ENCODE measurements around the gene SAAL1.
A peak's percentile ranks its signal among the peaks of the same experiment; 100 is the strongest.
"Not testable (repeated sequence)": the region's sequence is repeated elsewhere in the genome, so short reads cannot be mapped to it uniquely, and the experiment has no call there.

The SAAL1 gene

DNA sequence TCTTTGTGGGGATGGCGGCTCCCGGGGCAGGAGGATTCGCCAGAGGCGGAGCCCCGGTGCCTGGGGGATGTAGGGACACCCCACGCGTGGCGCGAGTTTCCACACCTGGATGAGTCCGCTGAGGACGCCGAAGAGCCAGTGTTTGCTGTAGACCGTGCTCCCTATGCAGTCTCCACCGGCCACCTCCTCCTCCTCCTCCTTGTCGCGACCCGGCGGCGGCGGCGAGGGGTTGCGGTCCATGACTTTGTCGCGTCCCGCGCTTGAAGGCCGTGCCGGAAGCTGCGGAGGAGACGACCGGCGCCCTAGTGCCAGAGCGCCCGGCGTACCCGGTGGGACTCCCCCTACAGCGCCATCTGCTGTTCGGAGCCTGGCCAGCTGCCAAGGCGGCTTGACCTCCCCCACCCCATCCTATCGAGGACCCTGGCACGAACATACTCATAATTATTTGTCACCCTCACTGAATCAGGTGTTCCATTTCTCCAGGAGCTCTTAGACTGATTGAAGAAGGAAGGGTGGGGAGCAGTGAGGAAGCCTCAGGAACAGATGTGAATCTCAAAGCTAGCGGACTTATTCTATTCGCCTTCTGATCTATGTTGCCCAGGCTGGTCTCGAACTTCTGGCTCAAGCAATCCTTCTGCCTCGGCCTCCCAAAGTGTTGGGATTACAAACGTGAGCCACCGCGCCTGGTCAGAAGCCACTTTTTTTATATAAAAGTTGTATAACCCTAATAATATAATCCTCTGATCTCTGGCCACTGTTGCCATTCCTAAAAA, at the start of gene SAAL1:
TSS of gene SAAL1 (minus strand) at position 281 of the 773 bp plus-strand sequence. CDS start at position 240, 41 bp downstream.
- FAIRE-seq = peak; percentile 86
- DNase-seq (ENCODE audit: extremely low spot score, insufficient read length, low read depth) = peak; percentile 94

DNA sequence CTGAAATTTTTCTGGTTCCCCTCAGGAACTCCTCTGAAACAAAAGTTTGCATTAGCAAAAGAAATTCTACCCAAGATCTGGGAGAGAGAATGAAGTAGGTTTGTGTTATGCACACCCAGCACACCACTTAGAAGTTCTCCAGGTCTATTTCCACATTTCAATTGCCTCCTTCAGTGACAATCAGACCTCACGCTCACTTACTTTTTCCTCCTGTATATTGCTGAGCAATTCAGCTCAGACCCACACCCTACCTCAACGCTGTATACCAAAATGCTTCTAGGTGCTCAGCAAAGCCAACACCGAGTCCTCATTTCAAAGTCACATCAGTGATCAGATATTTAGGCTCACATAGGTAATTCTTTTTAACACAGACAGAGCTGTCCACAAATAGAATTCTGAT, 45.7 kb upstream of the SAAL1 start:
- DNase-seq (ENCODE audit: extremely low spot score, insufficient read length, low read depth) (no peak), FAIRE-seq (no peak)

GRCh38 chr11:18145837-18146236, 40.0 kb upstream of the SAAL1 start:
- FAIRE-seq = no peak
- no peak for DNase-seq (ENCODE audit: extremely low spot score, insufficient read length, low read depth)

DNA sequence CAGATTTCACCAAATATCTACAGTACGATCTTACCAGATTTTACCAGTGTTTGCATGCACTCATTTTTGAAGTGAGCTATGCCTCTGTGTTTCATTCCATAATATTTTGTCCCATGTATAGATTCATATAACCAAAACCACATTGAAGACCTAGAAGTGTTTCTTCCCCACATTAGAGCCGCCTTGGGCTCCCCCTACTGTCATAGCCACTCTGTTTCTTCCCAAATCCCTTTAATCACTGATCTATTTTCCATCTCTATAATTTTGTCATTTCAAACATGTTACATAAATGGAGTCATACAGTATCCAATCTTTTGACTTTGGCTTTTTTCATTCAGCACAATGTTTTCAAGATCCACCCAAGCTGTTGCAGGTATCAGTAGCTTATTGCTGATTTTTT, 39.1 kb upstream of the SAAL1 start:
- FAIRE-seq = no peak
- no peak for DNase-seq (ENCODE audit: extremely low spot score, insufficient read length, low read depth)

DNA sequence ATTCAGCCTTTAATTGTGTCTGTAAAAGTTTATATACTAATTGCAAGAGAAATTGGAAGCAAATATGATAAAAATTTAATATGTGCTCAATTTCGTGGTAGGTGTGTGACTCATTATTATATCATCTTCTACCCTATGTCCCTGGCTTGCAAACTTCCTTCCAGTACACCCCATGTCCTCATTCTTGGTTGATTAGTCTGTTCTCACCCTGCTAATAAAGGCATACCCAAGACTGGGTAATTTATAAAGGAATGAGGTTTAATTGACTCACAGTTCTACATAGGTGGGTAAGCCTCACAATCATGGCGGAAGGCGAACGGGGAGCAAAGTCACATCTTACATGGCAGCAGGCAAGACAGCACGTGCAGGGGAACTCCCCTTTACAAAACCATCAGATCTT, 38.4 kb upstream of the SAAL1 start:
- DNase-seq (ENCODE audit: extremely low spot score, insufficient read length, low read depth) (no peak), FAIRE-seq (no peak)

- FAIRE-seq (no peak), DNase-seq (ENCODE audit: extremely low spot score, insufficient read length, low read depth) (no peak)
These were observed 34.3 kb upstream of the SAAL1 start for GRCh38 chr11:18140145-18140544.

DNA sequence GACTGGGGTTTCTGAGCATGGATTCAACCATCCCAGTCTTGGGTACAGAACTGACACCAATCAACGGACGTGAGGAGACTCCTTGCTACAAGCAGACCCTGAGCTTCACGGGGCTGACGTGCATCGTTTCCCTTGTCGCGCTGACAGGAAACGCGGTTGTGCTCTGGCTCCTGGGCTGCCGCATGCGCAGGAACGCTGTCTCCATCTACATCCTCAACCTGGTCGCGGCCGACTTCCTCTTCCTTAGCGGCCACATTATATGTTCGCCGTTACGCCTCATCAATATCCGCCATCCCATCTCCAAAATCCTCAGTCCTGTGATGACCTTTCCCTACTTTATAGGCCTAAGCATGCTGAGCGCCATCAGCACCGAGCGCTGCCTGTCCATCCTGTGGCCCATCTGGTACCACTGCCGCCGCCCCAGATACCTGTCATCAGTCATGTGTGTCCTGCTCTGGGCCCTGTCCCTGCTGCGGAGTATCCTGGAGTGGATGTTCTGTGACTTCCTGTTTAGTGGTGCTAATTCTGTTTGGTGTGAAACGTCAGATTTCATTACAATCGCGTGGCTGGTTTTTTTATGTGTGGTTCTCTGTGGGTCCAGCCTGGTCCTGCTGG, 31.4 kb upstream of the SAAL1 start:
- no peak for FAIRE-seq
- DNase-seq (ENCODE audit: extremely low spot score, insufficient read length, low read depth) = no peak

DNA sequence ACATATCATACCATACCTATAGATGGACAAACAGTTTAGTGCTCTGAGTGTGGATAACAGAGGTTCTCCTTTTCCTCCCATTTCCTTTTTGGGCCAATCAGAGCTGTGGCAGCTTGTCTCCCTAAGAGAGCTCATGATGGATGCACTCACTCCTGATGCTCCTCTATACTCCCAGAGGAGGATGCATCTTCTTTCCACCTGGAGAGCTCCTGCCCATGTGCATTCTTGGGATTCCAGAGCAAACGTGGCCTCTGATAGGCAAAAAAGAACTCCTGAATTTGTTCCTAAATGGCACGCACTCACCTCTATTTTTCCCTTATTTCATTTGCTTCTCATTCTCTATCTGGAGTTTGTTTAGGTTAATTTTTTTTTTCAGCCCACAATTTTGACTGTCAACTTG, 29.4 kb upstream of the SAAL1 start:
- DNase-seq (ENCODE audit: extremely low spot score, insufficient read length, low read depth) (no peak), FAIRE-seq (no peak)

DNA sequence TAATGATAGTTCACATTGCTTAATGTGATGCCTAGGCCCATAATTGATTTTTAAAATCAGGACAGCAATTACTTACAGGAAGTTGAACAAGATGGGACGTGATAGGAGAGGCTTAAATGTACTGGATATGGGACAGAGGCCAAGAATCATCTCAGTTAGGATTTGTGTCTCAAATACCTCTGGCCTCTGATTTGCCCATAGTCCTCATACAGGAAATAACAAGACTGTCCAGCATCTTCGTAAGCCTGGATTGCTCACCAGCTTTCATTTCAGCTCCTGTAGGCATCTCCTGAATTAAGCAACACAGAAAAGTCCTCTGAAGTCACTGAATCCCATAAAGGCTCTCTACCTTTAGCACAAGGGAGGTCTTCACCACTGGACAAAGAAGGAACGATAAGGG, 26.5 kb upstream of the SAAL1 start, which contains the start of gene MRGPRX3:
TSS of gene MRGPRX3 (plus strand) at position 231 of the 400 bp plus-strand sequence. CDS start 4,632 bp downstream, outside the sequence.
- DNase-seq (ENCODE audit: extremely low spot score, insufficient read length, low read depth) (no peak), FAIRE-seq (no peak)

- not testable (repeated sequence) for FAIRE-seq; DNase-seq (ENCODE audit: extremely low spot score, insufficient read length, low read depth)
These were observed 25.2 kb upstream of the SAAL1 start for GRCh38 chr11:18131115-18131514.

DNA sequence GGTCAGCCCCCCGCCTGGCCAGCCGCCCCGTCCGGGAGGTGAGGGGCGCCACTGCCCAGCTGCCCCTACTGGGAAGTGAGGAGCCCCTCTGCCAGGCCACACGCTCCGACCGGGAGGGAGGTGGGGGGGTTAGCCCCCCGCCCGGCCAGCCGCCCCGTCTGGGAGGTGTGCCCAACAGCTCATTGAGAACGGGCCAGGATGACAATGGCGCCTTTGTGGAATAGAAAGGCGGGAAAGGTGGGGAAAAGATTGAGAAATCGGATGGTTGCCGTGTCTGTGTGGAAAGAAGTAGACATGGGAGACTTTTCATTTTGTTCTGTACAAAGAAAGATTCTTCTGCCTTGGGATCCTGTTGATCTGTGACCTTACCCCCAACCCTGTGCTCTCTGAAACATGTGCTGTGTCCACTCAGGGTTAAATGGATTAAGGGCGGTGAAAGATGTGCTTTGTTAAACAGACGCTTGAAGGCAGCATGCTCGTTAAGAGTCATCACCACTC, 15.5 kb upstream of the SAAL1 start:
- not testable (repeated sequence) for DNase-seq (ENCODE audit: extremely low spot score, insufficient read length, low read depth); FAIRE-seq

- peak; percentile 81 for FAIRE-seq
These were observed 9.7 kb upstream of the SAAL1 start for GRCh38 chr11:18115360-18116127.

DNA sequence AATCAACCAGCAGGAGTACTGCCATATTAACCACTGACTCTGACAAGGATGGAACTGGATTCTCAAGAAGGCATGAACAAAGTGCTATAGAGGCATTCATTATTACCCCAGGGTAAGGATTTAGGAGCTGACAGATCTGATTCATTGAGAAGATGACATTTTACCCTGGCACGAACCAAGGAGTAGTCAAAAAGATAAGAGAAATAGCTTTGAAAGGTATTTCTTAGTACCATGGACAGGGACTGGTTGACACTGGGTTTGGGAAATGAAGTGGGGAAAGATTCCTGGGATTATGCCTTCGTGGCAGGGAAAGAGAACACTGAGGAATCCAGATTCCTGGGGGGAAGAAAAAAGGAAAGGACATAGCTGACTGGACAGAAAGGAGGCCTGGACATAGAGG, 5.1 kb upstream of the SAAL1 start:
- FAIRE-seq = no peak
- no peak for DNase-seq (ENCODE audit: extremely low spot score, insufficient read length, low read depth)

More at GRCh38 chr11:18115360-18116127, 9.7 kb upstream of the SAAL1 start:
- peak; percentile 65 for DNase-seq (ENCODE audit: extremely low spot score, insufficient read length, low read depth)

DNA sequence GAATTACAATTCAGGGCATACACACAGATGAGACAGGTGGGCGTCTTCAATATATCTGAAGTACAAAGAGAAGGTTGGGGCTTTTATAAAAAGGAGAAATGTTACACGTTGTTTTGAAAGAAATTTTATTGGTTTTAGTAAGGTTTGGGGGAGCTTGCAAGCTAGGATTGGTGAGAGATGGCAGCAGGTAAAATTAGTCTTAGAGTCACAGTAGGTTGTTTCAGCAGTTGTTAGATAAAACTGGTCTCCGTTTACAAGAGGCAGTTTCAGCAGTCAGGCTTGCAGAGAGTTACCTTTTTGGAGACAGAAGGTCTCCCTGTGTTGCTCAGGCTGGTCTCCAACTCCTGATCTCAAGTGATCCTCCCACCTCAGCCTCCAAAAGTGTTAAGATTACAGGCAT, 2.4 kb upstream of the SAAL1 start:
- DNase-seq (ENCODE audit: extremely low spot score, insufficient read length, low read depth) = no peak
- FAIRE-seq = no peak

DNA sequence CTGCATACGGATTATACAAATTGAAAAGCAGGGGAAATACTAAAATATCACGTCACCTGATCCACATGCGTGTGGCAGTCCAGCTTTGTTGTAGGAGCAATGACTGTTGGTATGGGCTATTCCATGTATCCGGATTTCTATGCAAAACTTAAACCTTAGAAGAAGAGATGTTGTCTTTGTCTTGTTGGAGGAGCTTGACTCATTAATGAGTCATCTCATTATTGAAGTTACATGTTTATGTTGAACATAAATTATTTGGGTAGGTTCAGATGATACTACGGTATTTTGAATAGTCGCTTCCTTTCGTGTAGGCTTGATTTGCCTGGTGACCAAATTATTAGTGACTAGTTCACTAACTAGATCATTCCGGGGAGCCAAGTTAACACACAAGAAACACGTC, 806 bp upstream of the SAAL1 start:
- FAIRE-seq (no peak), DNase-seq (ENCODE audit: extremely low spot score, insufficient read length, low read depth) (no peak)

GRCh38 chr11:18105086-18105801, 638 bp downstream of the SAAL1 start:
- DNase-seq (ENCODE audit: extremely low spot score, insufficient read length, low read depth) (no peak), FAIRE-seq (no peak)

DNA sequence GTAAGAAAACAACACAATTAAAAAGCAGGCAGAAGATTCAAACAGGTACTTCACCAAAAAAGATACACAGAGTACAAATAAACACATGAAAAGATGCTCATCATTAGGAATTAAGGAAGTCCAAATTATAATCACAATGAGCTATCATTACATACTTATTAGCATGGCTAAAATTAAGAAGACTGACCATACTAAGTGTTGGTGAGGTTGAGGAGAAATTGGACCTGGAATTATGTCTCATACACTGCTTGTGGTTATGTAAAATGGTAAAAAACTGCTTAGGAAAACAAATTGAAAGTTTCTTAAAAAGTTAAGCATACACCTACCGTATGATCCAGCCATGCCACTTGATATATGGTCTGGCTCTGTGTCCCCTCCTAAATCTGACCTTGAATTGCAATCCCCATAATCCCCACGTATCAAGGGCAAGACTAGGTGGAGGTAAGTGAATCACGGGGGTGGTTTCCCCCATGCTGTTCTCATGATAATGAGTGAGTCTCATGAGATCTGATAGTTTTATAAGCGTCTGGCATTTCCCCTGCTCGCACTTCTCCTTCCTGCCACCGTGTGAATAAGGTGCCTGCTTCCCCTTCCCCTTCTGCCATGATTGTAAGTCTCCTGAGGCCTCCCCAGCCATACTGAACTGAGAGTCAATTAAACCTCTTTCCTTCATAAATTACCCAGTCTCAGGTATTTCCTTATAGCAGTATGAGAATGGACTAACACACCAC, 4.8 kb downstream of the SAAL1 start:
- FAIRE-seq = peak; percentile 55
- DNase-seq (ENCODE audit: extremely low spot score, insufficient read length, low read depth) = no peak

- DNase-seq (ENCODE audit: extremely low spot score, insufficient read length, low read depth) = no peak
- FAIRE-seq = no peak
These were observed 11.9 kb downstream of the SAAL1 start for GRCh38 chr11:18093959-18094358.

GRCh38 chr11:18091731-18092130, 14.2 kb downstream of the SAAL1 start:
- DNase-seq (ENCODE audit: extremely low spot score, insufficient read length, low read depth) (no peak), FAIRE-seq (no peak)
